Neuron (in vitro differentiated cells): ENCODE measurements around the gene MIPOL1.
"Not testable (repeated sequence)": the region's sequence is repeated elsewhere in the genome, so short reads cannot be mapped to it uniquely, and the experiment has no call there.

Experiments
- H2AFZ ChIP-seq: one replicate; pipeline ENCODE4 v1.6.1; 2013; ENCODE audit warnings: low read depth, mild to moderate bottlenecking, inconsistent platforms, low read length, moderate library complexity
- H3K27me3 ChIP-seq: one replicate; pipeline ENCODE4 v1.6.1; 2013; ENCODE audit warnings: low read length; ENCODE audit not compliant: insufficient read depth
- H3K36me3 ChIP-seq: one replicate; pipeline ENCODE4 v1.6.1; 2013; ENCODE audit warnings: low read length; ENCODE audit not compliant: insufficient read depth
- H3K4me1 ChIP-seq: one replicate; pipeline ENCODE4 v1.6.1; 2013; ENCODE audit warnings: low read length; ENCODE audit not compliant: insufficient read depth
- H3K4me3 ChIP-seq: 2 replicates; pipeline ENCODE4 v1.5.1; 2013; ENCODE audit warnings: mild to moderate bottlenecking, low read length, moderate library complexity
- H3K9me3 ChIP-seq: one replicate; pipeline ENCODE4 v1.6.1; 2013; ENCODE audit warnings: low read length

MIPOL1 gene

DNA sequence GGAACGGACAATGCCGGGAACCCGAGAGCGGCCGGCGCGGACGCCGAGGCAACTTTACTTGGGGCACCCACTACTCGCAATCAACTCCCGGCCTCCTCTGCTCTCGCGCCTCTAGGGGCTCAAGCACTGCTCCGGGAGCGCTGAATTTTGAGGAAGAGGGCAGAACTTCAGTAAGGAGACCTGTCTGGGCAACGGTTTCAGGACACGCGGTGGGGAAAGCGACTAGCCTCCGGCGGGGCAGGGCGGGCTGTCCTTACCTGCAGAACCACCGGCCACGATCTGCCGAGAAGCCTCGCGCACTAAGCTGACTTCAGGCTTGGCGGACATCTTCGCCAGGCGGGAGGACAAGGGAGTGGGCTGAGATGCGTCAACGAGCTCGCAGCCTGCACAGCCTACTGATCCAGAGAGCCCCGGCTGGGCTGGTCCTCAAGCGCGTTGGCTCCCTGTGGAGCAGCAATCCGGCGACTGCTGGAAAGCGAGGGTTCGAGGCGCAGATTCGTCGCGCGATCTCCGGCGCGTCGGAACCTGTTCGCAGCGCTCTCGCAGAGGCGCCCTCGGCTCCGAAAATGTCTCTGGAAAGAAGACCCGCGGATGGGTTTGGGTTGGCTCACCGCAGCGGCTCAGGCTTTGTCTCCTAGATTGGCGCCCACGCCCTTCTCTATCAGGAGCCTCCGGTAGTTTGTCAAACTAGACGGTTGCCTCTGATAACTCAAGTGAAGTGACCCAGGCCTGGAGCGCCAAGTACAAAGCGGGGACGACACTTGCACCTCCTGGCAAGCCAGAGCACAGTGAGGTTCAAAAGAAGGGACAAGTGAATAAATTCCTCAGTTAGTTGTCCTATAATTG lies 25.5 kb upstream of the MIPOL1 start, which contains the start of gene SLC25A21:
SLC25A21 (minus strand) TSS at position 583 of the 846 bp plus-strand sequence.
- H3K4me1 ChIP-seq = peaks cover 5% of the 10 kb centered on the region
- no peaks in the 10 kb centered on the region for H3K27me3 ChIP-seq
- no peaks in the 10 kb centered on the region for H3K9me3 ChIP-seq
- no peaks in the 10 kb centered on the region for H3K36me3 ChIP-seq
- H2AFZ ChIP-seq = peak within 1 kb of the TSS; percentile 66
- peak within 1 kb of the TSS; percentile 75 for H3K4me3 ChIP-seq

DNA sequence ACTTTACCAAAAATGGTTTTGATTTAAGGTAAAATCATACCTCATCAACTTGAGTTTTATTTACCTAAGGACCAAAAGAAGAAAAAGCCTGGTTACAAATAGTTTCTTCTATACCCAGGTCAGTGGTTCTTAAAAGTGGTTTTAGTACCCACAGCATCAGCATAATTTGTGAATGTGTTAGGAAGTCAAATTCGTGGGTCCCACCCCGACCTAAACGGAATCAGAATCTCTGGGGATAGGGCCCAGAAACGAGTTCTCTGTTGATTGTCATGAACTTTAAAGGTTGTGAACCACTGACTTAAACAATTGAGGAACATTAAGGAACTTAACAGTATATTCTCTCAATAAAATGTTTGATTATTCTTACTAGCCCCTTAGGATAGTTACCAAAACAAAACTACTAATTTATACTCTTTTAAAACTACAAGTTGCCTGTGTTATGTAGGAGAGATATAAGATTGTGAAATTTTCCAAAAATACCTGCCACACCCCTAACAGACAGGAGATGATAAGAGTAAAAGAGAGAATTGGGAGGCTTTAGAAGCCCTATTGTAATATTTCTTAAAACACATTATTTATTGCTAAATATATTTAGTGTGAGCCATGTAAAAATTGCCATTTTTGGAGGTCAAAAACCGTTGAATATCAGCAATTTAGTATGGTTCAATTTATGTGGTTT lies 24.7 kb upstream of the MIPOL1 start:
- H3K36me3 ChIP-seq = no peaks in the 10 kb centered on the region
- H3K9me3 ChIP-seq = no peaks in the 10 kb centered on the region
- H2AFZ ChIP-seq = peak overlapping the region; percentile 66
- peak overlapping the region; percentile 75 for H3K4me3 ChIP-seq
- H3K27me3 ChIP-seq = no peaks in the 10 kb centered on the region
- peaks cover 5% of the 10 kb centered on the region for H3K4me1 ChIP-seq

DNA sequence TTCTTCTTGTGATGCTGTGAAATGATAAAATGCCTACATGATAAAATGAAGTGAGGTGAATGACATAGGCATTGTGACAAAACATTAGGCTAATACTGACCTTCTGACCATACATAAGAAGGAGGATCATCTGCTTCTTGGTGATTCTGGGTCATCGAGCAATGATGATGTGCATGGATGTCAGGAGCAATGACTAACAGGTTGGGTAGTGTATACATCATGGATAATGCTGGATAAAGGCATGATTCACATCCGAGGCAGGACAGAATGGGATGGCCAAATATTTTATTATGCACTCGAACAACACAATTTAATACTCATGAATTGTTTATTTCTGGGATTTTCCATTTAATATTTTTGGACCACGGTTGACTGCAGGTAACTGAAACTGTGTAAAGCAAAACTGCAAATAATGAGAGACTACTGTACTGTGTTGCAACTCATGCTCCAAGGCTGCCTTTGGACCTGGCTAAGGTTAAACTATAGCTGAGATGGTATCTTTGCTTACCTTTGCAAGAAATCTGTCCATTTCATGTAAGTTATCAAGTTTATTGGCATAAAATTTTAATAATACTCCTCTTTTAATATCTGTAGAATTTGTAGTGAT lies 17.7 kb upstream of the MIPOL1 start:
- Histone ChIP-seq H2AFZ (no peak overlapping the region), H3K4me1 (no peaks in the 10 kb centered on the region), H3K9me3 (no peaks in the 10 kb centered on the region), H3K27me3 (no peaks in the 10 kb centered on the region), H3K36me3 (no peaks in the 10 kb centered on the region), H3K4me3 (no peak overlapping the region)

DNA sequence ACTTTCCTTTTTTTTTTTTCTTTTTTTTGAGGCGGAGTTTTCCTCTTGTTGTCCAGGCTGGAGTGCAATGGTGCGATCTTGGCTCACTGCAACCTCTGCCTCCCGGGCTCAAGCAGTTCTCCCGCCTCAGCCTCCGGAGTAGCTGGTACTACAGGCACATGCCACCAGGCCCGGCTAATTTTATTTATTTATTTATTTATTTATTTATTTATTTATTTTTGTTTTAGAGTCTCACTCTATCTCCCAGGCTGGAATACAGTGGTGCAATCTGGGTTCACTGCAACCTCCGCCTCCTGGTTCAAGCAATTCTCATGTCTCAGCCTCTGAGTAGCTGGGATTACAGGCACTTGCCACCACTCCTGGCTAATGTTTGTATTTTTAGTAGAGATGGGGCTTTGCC lies 16.9 kb upstream of the MIPOL1 start:
- H2AFZ ChIP-seq, H3K36me3 ChIP-seq, H3K27me3 ChIP-seq, H3K9me3 ChIP-seq, H3K4me3 ChIP-seq, H3K4me1 ChIP-seq: not testable (repeated sequence)

DNA sequence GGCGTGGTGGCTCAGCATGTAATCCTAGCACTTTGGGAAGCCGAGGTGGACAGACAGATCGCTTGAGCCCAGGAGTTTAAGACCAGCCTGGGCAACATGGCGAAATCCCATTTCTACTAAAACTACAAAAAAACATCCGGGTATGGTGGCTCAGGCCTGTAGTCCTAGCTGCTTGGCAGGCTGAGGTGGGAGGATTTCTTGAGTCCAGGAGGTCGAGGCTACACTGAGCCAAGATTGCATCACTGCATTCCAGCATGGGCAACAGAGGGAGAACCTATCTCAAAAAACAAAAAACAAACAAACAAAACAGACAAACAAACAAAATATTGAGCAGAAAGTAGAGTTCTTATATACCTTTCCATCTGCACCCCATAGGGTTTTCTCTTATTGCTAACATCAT lies 16.3 kb upstream of the MIPOL1 start:
- H3K4me3 ChIP-seq = no peak overlapping the region
- H2AFZ ChIP-seq = no peak overlapping the region
- H3K4me1 ChIP-seq = no peaks in the 10 kb centered on the region
- H3K36me3 ChIP-seq = no peaks in the 10 kb centered on the region
- no peaks in the 10 kb centered on the region for H3K9me3 ChIP-seq
- no peaks in the 10 kb centered on the region for H3K27me3 ChIP-seq

DNA sequence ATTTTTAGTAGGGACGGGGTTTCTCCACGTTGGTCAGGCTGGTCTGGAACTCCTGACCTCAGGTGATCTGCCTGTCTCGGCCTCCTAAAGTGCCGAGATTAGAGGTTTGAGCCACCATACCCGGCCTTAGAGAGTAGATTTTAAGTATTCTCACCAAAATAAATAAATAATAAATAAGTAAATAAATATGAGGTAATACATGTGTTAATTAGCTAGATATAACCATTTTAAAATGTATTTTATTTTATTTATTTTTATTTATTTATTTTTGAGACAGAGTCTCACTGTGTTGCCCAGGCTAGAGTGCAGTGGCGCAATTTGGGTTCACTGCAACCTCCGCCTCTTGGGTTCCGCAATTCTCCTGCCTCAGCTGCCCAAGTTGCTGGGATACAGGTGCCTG lies 13.2 kb upstream of the MIPOL1 start:
- H3K36me3 ChIP-seq, H3K4me1 ChIP-seq, H3K27me3 ChIP-seq, H2AFZ ChIP-seq, H3K9me3 ChIP-seq, H3K4me3 ChIP-seq: not testable (repeated sequence)

DNA sequence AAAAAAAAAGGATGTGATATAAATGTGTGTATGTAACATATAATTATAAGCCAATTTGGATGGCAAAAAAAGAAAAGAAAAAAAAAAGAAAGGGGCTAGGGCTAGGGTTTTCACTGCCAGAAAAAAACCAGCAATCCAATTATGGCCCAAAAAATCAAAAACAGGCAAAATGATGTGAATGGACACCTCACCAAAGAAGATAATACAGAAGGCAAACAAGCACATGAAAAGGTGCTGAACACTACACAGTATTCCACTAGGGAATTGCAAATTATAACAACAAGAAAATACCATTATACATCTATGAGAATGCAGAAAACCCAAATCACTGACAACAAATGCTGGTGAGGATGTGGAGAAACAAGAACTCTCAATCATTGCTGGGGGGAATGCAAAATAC lies 12.1 kb upstream of the MIPOL1 start:
- no peaks in the 10 kb centered on the region for H3K36me3 ChIP-seq
- H3K4me3 ChIP-seq = no peak overlapping the region
- H2AFZ ChIP-seq = no peak overlapping the region
- H3K4me1 ChIP-seq = no peaks in the 10 kb centered on the region
- no peaks in the 10 kb centered on the region for H3K27me3 ChIP-seq
- H3K9me3 ChIP-seq = no peaks in the 10 kb centered on the region

DNA sequence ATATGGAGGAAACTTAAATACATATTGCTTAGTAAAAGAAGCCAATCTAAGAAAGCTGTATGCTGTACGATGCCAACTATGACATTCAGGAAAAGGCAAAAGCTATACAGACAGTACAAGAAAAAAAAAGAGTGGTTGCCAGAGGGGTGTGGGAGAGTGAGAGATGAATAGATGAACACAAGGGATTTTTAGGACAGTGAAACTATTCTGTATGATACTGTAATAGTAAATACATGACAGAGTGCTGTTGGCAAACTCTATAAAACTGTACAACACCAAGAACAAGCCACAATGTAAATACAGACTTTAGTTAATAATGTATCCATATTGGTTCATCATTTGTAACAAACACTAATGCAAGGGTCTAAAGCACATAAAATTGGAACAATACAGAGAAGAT lies 10.9 kb upstream of the MIPOL1 start:
- Histone ChIP-seq H3K9me3 (no peaks in the 10 kb centered on the region), H2AFZ (no peak overlapping the region), H3K4me3 (no peak overlapping the region), H3K27me3 (no peaks in the 10 kb centered on the region), H3K36me3 (no peaks in the 10 kb centered on the region), H3K4me1 (no peaks in the 10 kb centered on the region)

DNA sequence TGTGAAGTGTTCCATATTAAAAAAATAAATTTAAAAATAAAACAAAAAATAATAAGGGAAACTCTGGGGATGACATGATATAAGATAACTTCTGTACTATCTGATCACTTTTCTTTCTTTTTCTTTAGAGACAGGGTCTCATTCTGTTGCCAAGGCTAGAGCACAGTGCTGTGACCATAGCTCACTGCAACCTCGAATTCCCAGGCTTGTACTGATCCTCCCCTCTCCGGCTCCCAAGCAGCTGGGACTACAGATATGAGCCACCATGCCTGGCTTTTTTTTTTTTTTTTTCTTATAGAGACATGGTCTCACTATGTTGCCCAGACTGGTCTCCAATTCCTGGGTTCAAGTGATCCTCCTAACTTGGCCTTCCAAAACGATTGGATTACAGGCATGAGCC lies 10.4 kb upstream of the MIPOL1 start:
- no peaks in the 10 kb centered on the region for H3K36me3 ChIP-seq
- no peaks in the 10 kb centered on the region for H3K9me3 ChIP-seq
- no peaks in the 10 kb centered on the region for H3K27me3 ChIP-seq

DNA sequence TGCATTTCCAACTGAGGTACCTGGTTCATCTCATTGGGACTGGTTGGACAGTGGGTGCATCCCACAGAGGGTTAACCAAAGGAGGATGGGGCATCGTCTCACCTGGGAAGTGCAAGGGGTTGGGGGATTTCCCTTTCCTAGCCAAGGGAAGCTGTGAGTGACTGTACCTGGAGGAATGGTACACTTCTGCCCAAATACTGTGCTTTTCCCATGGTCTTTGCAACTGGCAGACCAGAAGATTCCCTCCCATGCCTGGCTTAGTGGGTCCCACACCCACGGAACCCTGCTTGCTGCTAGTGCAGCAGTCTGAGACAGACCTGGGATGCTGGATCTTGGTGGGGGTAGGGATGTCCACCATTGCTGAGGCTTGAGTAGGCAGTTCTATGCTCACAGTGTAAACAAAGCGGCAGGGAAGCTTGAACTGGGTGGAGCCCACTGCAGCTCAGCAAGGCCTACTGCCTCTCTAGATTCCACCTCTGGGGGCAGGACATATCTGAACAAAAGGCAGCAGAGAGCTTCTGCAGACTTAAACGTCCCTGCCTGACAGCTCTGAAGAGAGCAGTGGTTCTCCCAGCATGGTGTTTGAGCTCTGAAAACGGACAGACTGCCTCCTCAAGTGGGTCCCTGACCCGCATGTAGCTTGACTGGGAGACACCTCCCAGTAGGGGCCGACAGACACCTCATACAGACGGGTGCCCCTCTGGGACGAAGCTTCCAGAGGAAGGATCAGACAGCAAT lies 9.7 kb upstream of the MIPOL1 start:
- H3K27me3 ChIP-seq, H3K9me3 ChIP-seq: not testable (repeated sequence)

More for the DNA sequence above, 10.4 kb upstream of the MIPOL1 start:
- Histone ChIP-seq H3K4me3 (no peak overlapping the region), H2AFZ (no peak overlapping the region), H3K4me1 (no peaks in the 10 kb centered on the region)

DNA sequence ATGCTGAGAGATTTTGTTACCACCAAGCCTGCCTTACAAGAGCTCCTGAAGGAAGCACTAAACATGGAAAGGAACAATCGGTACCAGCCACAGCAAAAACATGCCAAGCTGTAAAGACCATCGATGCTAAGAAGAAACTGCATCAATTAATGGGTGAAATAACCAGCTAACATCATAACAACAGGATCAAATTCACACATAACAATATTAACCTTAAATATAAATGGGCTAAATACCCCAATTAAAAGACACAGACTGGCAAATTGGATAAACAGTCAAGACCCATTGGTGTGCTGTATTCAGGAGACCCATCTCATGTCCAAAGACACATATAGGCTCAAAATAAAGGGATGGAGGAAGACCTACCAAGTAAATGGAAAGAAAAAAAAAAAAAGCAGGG lies 8.0 kb upstream of the MIPOL1 start:
- H3K4me3 ChIP-seq, H3K9me3 ChIP-seq, H3K4me1 ChIP-seq, H2AFZ ChIP-seq, H3K27me3 ChIP-seq, H3K36me3 ChIP-seq: not testable (repeated sequence)

More for the DNA sequence above, 9.7 kb upstream of the MIPOL1 start:
- not testable (repeated sequence) for H2AFZ ChIP-seq, H3K4me3 ChIP-seq, H3K36me3 ChIP-seq, H3K4me1 ChIP-seq

DNA sequence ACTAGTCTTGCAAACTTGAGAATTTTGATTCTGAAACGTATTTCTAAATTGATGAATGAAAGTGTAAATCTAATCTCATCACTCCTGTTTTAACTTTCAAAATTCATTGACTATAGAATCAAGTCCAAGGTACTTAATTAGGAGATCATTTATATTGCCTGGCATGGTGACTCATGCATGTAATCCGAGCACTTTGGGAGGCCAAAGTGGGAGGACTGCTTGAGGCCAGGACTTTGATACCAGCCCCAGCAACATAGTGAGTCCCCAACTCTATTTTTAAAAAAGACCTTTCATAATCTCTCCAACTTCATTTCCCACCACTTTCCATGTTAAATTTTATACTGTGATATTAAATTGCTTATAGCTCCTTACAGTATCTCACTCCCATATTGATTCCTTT lies 3.0 kb upstream of the MIPOL1 start:
- H3K36me3 ChIP-seq = no peaks in the 10 kb centered on the region

DNA sequence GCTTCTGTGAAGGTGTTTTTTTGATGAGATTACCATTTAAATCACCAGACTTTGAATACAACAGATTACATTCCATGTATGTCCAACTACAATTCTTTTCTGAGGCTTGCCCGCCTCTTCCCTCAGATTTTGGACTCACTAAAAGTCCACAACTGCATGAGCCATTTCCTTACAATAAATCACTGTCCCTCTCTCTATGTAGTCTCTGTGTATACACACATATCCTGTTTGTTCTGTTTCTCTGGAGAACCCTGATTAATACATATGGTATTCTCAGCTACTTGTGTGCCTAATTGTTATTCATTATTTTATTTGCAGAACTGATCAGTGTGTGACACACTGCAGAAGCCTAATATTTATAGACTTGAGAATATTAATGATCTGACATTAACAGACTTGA lies 2.4 kb upstream of the MIPOL1 start:
- H2AFZ ChIP-seq = no peak overlapping the region
- H3K9me3 ChIP-seq = no peaks in the 10 kb centered on the region
- H3K36me3 ChIP-seq = no peaks in the 10 kb centered on the region
- no peaks in the 10 kb centered on the region for H3K27me3 ChIP-seq
- peaks cover 10% of the 10 kb centered on the region for H3K4me1 ChIP-seq
- H3K4me3 ChIP-seq = no peak overlapping the region

More for the DNA sequence above, 3.0 kb upstream of the MIPOL1 start:
- H3K4me1 ChIP-seq = peaks cover 10% of the 10 kb centered on the region
- H3K4me3 ChIP-seq = no peak overlapping the region
- H3K9me3 ChIP-seq = no peaks in the 10 kb centered on the region
- no peaks in the 10 kb centered on the region for H3K27me3 ChIP-seq
- H2AFZ ChIP-seq = no peak overlapping the region
